HCT116 (cell line): Measurements from ENCODE around the gene SYNPR. TPM values are rescaled to one million over a fixed set of nuclear protein-coding genes. Genes with fewer than 3 reads are reported as not detected.

Experiments used
- ATAC-seq: fragments of 200-7000 bp; cut with Tn5 transposase; 2 replicates; pipeline ENCODE4 v1.9.1; 2020; ENCODE audit warnings: mild to moderate bottlenecking, moderate library complexity
- BruUV-seq: library from RNA; stranded (reverse); fragments of 400-500 nt; replicated peaks from 2 replicates; lab custom pipeline; 2021; lab: Mats Ljungman, UMichigan
- CTCF ChIA-PET: fragments of 300-600 bp; sonication (Branson Sonifier 250); formaldehyde crosslinking; loops from one replicate; lab custom pipeline; 2021; ENCODE audit warnings: antibody characterized with exemption; lab: Charles Lee
- POLR2A ChIA-PET: fragments of 300-600, 350-600 bp; sonication (Branson Sonifier 250); formaldehyde crosslinking; loops from one replicate; lab custom pipeline; 2021; ENCODE audit warnings: antibody characterized with exemption; lab: Charles Lee
- RAD21 ChIA-PET, 2 experiments: fragments of 300-600 bp; sonication (Branson Sonifier 250); formaldehyde crosslinking; loops; one replicate each; lab custom pipeline; 2023; ENCODE audit warnings: low total read pairs in 2 of 2; ENCODE audit not compliant: uncharacterized antibody in 2 of 2, unreplicated experiment in 2 of 2, low non-redundant PET in 1 of 2; lab: Charles Lee
- DNase-seq: peaks from one replicate; pipeline ENCODE4 v3.0.0-alpha.2; 2010; ENCODE audit warnings: low read depth, low spot score
- H2AFZ ChIP-seq: fragments of 200-600 bp; shearing (Covaris generic), sonication (generic); 2 replicates; pipeline ENCODE4 v1.6.1; 2017; ENCODE audit warnings: low read depth, mixed run types, mixed read lengths, antibody characterized with exemption, low read length; ENCODE audit not compliant: poor library complexity, severe bottlenecking
- H3K27ac ChIP-seq: 2 replicates; pipeline ENCODE4 v1.5.1; 2012; ENCODE audit warnings: low read depth, low read length
- H3K27me3 ChIP-seq: fragments of 200-600 bp; sonication (generic); 2 replicates; pipeline ENCODE4 v1.6.1; 2016; ENCODE audit warnings: mixed run types, low read length, mixed read lengths; ENCODE audit not compliant: insufficient read depth
- H3K36me3 ChIP-seq, 2 experiments: fragments of 200-500 bp in 1 of 2; fragments of 200-600 bp in 1 of 2; sonication (Bioruptor generic) in 1 of 2; sonication (generic) in 1 of 2; 2 replicates each; pipeline versions ENCODE4 v1.5.1 to v1.6.1; 2014 to 2016; ENCODE audit warnings: low read length in 2 of 2, inconsistent platforms in 1 of 2, mixed read lengths in 1 of 2, mixed run types in 1 of 2; ENCODE audit not compliant: insufficient read depth in 2 of 2, control insufficient read depth in 1 of 2
- H3K4me1 ChIP-seq, 2 experiments: fragments of 200-600 bp in 1 of 2; sonication (generic) in 1 of 2; 2 replicates each; pipeline versions ENCODE4 v1.5.1 to v1.6.1; 2012 to 2017; ENCODE audit warnings: low read length in 2 of 2, inconsistent platforms in 1 of 2, mild to moderate bottlenecking in 1 of 2, mixed read lengths in 1 of 2, mixed run types in 1 of 2, moderate library complexity in 1 of 2; ENCODE audit not compliant: insufficient read depth in 2 of 2, control insufficient read depth in 1 of 2
- H3K4me2 ChIP-seq: fragments of 200-600 bp; sonication (generic); 2 replicates; pipeline ENCODE4 v1.6.1; 2017; ENCODE audit warnings: mixed run types, low read length, mixed read lengths
- H3K4me3 ChIP-seq, 2 experiments: fragments of 200-600 bp in 1 of 2; sonication (generic) in 1 of 2; replicated peaks in 1 of 2; 2 replicates each; pipeline ENCODE4 v1.5.1; 2011 to 2016; ENCODE audit warnings: low read length in 2 of 2, control low read depth in 1 of 2, low read depth in 1 of 2, mild to moderate bottlenecking in 1 of 2, mixed read lengths in 1 of 2, mixed run types in 1 of 2
- H3K79me2 ChIP-seq: fragments of 200-600 bp; sonication (generic); 2 replicates; pipeline ENCODE4 v1.6.1; 2017; ENCODE audit warnings: mild to moderate bottlenecking, mixed run types, low read length, moderate library complexity, mixed read lengths; ENCODE audit not compliant: insufficient read depth
- H3K9ac ChIP-seq: fragments of 200-600 bp; sonication (generic); 2 replicates; pipeline ENCODE4 v1.6.1; 2016; ENCODE audit warnings: low read length, mixed read lengths
- H3K9me2 ChIP-seq: fragments of 200-600 bp; sonication (generic), shearing (Covaris generic); 2 replicates; pipeline ENCODE4 v1.6.1; 2017; ENCODE audit warnings: mixed run types, mild to moderate bottlenecking, moderate library complexity; ENCODE audit not compliant: insufficient read depth
- H3K9me3 ChIP-seq, 2 experiments: fragments of 200-500 bp in 1 of 2; fragments of 200-600 bp in 1 of 2; sonication (Bioruptor generic) in 1 of 2; sonication (generic) in 1 of 2; 2 replicates each; pipeline ENCODE4 v1.6.1; 2014 to 2017; ENCODE audit warnings: low read length in 2 of 2, mixed read lengths in 2 of 2, inconsistent platforms in 1 of 2, low read depth in 1 of 2, mild to moderate bottlenecking in 1 of 2, mixed run types in 1 of 2, moderate library complexity in 1 of 2; ENCODE audit not compliant: control insufficient read depth in 1 of 2, insufficient read depth in 1 of 2
- H4K20me1 ChIP-seq: fragments of 200-600 bp; sonication (generic), shearing (Covaris generic); 2 replicates; pipeline ENCODE4 v1.6.1; 2017; ENCODE audit warnings: mixed run types, mild to moderate bottlenecking, moderate library complexity; ENCODE audit not compliant: insufficient read depth
- ATF3 ChIP-seq: IDR thresholded peaks from 2 replicates; pipeline ENCODE4 v1.6.1; 2012
- CEBPB ChIP-seq: IDR thresholded peaks from 2 replicates; pipeline ENCODE4 v1.6.1; 2012; ENCODE audit warnings: low read depth
- CTCF ChIP-seq, 3 experiments: fragments of 200-600 bp in 1 of 3; sonication (generic) in 1 of 3; IDR thresholded peaks in 2 of 3; conservative IDR thresholded peaks in 1 of 3; 2 replicates each; pipeline ENCODE4 v1.5.1; 2012 to 2017; ENCODE audit warnings: low read depth in 2 of 3, low read length in 2 of 3, antibody characterized with exemption in 1 of 3, borderline replicate concordance in 1 of 3, control low read depth in 1 of 3, mild to moderate bottlenecking in 1 of 3, mixed read lengths in 1 of 3, mixed run types in 1 of 3, moderate library complexity in 1 of 3; ENCODE audit not compliant: insufficient read depth in 1 of 3
- EGR1 ChIP-seq: IDR thresholded peaks from 2 replicates; pipeline ENCODE4 v1.6.1; 2012; ENCODE audit warnings: low read depth
- ELF1 ChIP-seq: IDR thresholded peaks from 2 replicates; pipeline ENCODE4 v1.6.1; 2012; ENCODE audit warnings: low read depth, borderline replicate concordance
- EZH2 ChIP-seq: fragments of 200-600 bp; sonication (generic); IDR thresholded peaks from 2 replicates; pipeline ENCODE4 v1.6.1; 2017; ENCODE audit warnings: antibody characterized with exemption, mixed run types
- EZH2phosphoT487 ChIP-seq: fragments of 200-600 bp; IDR thresholded peaks from 2 replicates; pipeline ENCODE4 v1.6.1; 2018; ENCODE audit warnings: antibody characterized with exemption, borderline replicate concordance
- MAX ChIP-seq: IDR thresholded peaks from 2 replicates; pipeline ENCODE4 v1.6.1; 2012
- POLR2AphosphoS5 ChIP-seq: IDR thresholded peaks from 2 replicates; pipeline ENCODE4 v1.6.1; 2011; ENCODE audit warnings: mild to moderate bottlenecking, low read depth, low read length, moderate library complexity
- SIN3A ChIP-seq: IDR thresholded peaks from 2 replicates; pipeline ENCODE4 v1.6.1; 2012; ENCODE audit warnings: low read depth
- SP1 ChIP-seq: IDR thresholded peaks from 2 replicates; pipeline ENCODE4 v1.6.1; 2012; ENCODE audit warnings: low read depth
- SRF ChIP-seq: IDR thresholded peaks from 2 replicates; pipeline ENCODE4 v1.6.1; 2012; ENCODE audit warnings: low read depth
- TCF7L2 ChIP-seq: IDR thresholded peaks from 2 replicates; pipeline ENCODE4 v1.7.0; 2011; ENCODE audit warnings: borderline replicate concordance, inconsistent platforms; ENCODE audit not compliant: insufficient read depth, insufficient read length; ENCODE audit errors: extremely low read depth
- ZFX ChIP-seq: fragments of 450-650 bp; IDR thresholded peaks from 2 replicates; pipeline ENCODE4 v1.6.1; 2017
- ZNF274 ChIP-seq: fragments of 200-500 bp; sonication (Bioruptor generic); IDR thresholded peaks from 2 replicates; pipeline ENCODE4 v1.6.1; 2014; ENCODE audit warnings: mild to moderate bottlenecking, low read depth, low read length, inconsistent platforms
- intact Hi-C: fragments of 100-400 bp; cut with micrococcal nuclease; formaldehyde crosslinking; loops from 2 replicates; pipeline ENCODE4 v1.10.0; 2022
- total RNA-seq: library from RNA; stranded (reverse); gene quantifications from one replicate; pipeline ENCODE4 v1.2.1, GENCODE V29; 2021; ENCODE audit not compliant: unreplicated experiment
- TF ChIP-seq, protein P1 (sequence below): IDR thresholded peaks from 2 replicates; pipeline ENCODE4 v1.6.1; 2011; ENCODE audit warnings: mild to moderate bottlenecking, low read length, moderate library complexity; ENCODE audit not compliant: insufficient replicate concordance; ENCODE audit errors: extremely low read depth

The SYNPR gene
- total RNA-seq, 1 experiment from 2014 or later, result not detected

DNA sequence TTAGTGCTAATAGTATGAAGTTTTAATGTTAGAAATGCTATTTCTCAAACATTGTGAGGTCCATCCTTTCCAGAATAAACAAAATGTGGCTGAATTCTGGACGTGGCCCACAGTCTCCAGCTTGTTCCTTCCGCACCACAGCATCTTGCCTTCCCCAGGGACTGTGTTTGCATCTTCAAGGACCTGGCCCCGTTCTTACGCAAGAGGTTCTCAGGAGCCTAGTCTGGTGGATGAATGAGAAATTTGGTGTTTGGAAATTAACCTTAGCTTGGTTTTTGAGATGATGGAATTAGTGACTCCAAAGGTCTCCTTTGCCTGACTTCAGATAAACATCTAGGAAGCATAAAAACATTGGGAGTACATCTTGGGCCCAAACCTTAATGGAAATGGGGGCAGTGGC is 18.1 kb downstream of the SYNPR start:
- H3K36me3 ChIP-seq, result no peaks in the 10 kb centered on the region
- DNase-seq, result no peak
- H3K9me2 ChIP-seq, result no peaks in the 10 kb centered on the region
- no peak overlapping the region for H3K4me2 ChIP-seq
- H3K9me3 ChIP-seq, result no peaks in the 10 kb centered on the region
- no peak overlapping the region for H3K27ac ChIP-seq
- RAD21 ChIA-PET, result no interaction called here
- POLR2A ChIA-PET, result no interaction called here
- TF ChIP-seq CTCF (IDR thresholded peaks at IDR 0.05 in 2 of 3, conservative IDR thresholded peaks at IDR 0.05 in 1 of 3; ENCODE audit: borderline replicate concordance in 1 of 3, insufficient read depth in 1 of 3, low read depth in 2 of 3, low read length in 2 of 3) (no peak), SIN3A (no peak), EZH2 (no peak)
- TF ChIP-seq, all 23 proteins: peak for 0
- no peaks in the 10 kb centered on the region for H3K4me1 ChIP-seq
- BruUV-seq, result no TSS peak
- H3K27me3 ChIP-seq, result no peaks in the 10 kb centered on the region; the same call in 1 of the 2 replicates
- no peaks in the 10 kb centered on the region; the same call in 1 of the 2 replicates for H4K20me1 ChIP-seq
- intact Hi-C loops, result no loop called here
- CTCF ChIA-PET, result no interaction called here
- H3K9ac ChIP-seq, result no peak overlapping the region
- H3K79me2 ChIP-seq, result no peaks in the 10 kb centered on the region
- no peak overlapping the region for H3K4me3 ChIP-seq
- H2AFZ ChIP-seq, result no peak overlapping the region
- ATAC-seq, result no peak

DNA sequence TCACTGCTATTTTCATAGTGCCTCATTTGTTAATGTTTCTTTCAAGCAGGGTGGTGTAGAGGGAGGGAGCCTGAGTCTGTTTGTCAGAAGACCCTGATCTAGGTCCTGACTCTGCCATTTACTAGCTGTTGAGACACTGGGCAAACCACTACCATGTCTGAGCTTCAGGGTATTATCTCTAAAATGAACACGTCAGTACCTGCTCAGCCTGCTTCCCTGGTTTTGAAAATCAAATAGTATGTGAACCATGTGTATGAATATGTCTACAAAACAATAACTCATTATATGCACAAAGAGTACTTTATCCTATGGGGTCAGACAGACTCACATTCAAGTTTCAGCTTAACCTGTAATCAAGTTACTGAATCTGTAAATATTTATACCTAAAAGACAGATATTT is 25.1 kb downstream of the SYNPR start:
- Histone ChIP-seq H3K4me3 (no peak overlapping the region), H3K9ac (no peak overlapping the region), H3K27me3 (0 out of 2 replicates have a peak, but pooled peaks cover under 1% of the 10 kb centered on the region), H4K20me1 (no peaks in the 10 kb centered on the region; the same call in 1 of the 2 replicates), H3K27ac (no peak overlapping the region), H3K79me2 (no peaks in the 10 kb centered on the region), H3K36me3 (no peaks in the 10 kb centered on the region), H3K9me3 (no peaks in the 10 kb centered on the region), H3K4me2 (no peak overlapping the region), H3K9me2 (no peaks in the 10 kb centered on the region), H3K4me1 (no peaks in the 10 kb centered on the region), H2AFZ (no peak overlapping the region)
- RAD21 ChIA-PET, result no interaction called here
- POLR2A ChIA-PET, result no interaction called here
- TF ChIP-seq POLR2AphosphoS5, result no peak
- no peak for TF ChIP-seq ZNF274
- TF ChIP-seq EGR1, result no peak
- TF ChIP-seq ELF1, result no peak
- no peak for TF ChIP-seq ZFX
- no peak for TF ChIP-seq CEBPB
- no peak for TF ChIP-seq ATF3
- TF ChIP-seq SIN3A, result no peak
- TF ChIP-seq, protein P1, sequence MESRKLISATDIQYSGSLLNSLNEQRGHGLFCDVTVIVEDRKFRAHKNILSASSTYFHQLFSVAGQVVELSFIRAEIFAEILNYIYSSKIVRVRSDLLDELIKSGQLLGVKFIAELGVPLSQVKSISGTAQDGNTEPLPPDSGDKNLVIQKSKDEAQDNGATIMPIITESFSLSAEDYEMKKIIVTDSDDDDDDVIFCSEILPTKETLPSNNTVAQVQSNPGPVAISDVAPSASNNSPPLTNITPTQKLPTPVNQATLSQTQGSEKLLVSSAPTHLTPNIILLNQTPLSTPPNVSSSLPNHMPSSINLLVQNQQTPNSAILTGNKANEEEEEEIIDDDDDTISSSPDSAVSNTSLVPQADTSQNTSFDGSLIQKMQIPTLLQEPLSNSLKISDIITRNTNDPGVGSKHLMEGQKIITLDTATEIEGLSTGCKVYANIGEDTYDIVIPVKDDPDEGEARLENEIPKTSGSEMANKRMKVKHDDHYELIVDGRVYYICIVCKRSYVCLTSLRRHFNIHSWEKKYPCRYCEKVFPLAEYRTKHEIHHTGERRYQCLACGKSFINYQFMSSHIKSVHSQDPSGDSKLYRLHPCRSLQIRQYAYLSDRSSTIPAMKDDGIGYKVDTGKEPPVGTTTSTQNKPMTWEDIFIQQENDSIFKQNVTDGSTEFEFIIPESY, result no peak
- no peak for TF ChIP-seq EZH2
- no peak for TF ChIP-seq TCF7L2
- no peak for TF ChIP-seq SP1
- TF ChIP-seq MAX, result no peak
- no peak for TF ChIP-seq SRF
- TF ChIP-seq EZH2phosphoT487, result no peak
- DNase-seq (no peak), ATAC-seq (no peak)
- no TSS peak for BruUV-seq
- intact Hi-C loops, result no loop called here
- CTCF ChIA-PET, result no interaction called here
